Tibial nerve (tissue), 3 donors: ENCODE measurements around the gene PHOSPHO1.

Source experiments
- CTCF ChIP-seq, 5 experiments: fragments of 200-600 bp in 3 of 5; fragments of 450-650 bp in 2 of 5; sonication (generic) in 3 of 5; IDR thresholded peaks; one replicate each; pipeline ENCODE4 v1.5.1; 2016 to 2019; ENCODE audit warnings: antibody characterized with exemption in 5 of 5, mild to moderate bottlenecking in 3 of 5, moderate library complexity in 2 of 5
- POLR2A ChIP-seq, 2 donors: fragments of 450-650 bp; IDR thresholded peaks; one replicate each; pipeline ENCODE4 v1.6.1; 2017; ENCODE audit warnings: antibody characterized with exemption in 2 of 2, mild to moderate bottlenecking in 2 of 2, moderate library complexity in 2 of 2

- TF ChIP-seq POLR2A (IDR thresholded peaks at IDR 0.05) (no peak), CTCF (IDR thresholded peaks at IDR 0.05) (no peak)
These were observed 35.6 kb upstream of the PHOSPHO1 start for GRCh38 chr17:49266233-49266632.
